ENCODE measurements around the gene TXNIP. TPM values are rescaled to one million over a fixed set of nuclear protein-coding genes. Genes with fewer than 3 reads are reported as not detected.

TXNIP gene
- total and polyA plus RNA-seq, 2 of the 4 experiments (the other 2 are of a cell fraction): 36.4 to 77.2 TPM

GRCh38 chr1:146031476-146031875 is 35.1 kb upstream of the TXNIP start:
- Histone ChIP-seq H3K18ac (ENCODE audit: low read depth, low read length) (no peak overlapping the region), H3K4me3 (ENCODE audit: insufficient read depth, low read depth, low read length) (no peak overlapping the region), H2AFZ (replicated peaks; ENCODE audit: low read length, poor library complexity) (no peak overlapping the region), H3K56ac (ENCODE audit: extremely low read depth, insufficient read depth, low read length) (no peak overlapping the region), H2BK5ac (ENCODE audit: low read depth, low read length, poor library complexity, severe bottlenecking) (no peak overlapping the region), H3K36me3 (ENCODE audit: control insufficient read depth, insufficient read depth, low read length) (no peaks in the 10 kb centered on the region), H2AK9ac (replicated peaks; ENCODE audit: low read depth, low read length, poor library complexity) (no peak overlapping the region), H3K27ac (ENCODE audit: insufficient read depth, low read length) (no peak overlapping the region), H3K23ac (ENCODE audit: low read depth, low read length) (no peak overlapping the region), H3K4ac (ENCODE audit: low read depth, low read length) (no peak overlapping the region), H2BK15ac (ENCODE audit: low read depth, low read length) (no peak overlapping the region), H3K79me1 (ENCODE audit: low read depth in 1 of 2, low read length in 2 of 2) (no peaks in the 10 kb centered on the region), H4K20me1 (ENCODE audit: insufficient read depth, low read length) (peaks cover 3% of the 10 kb centered on the region; the same call in 1 of the 2 replicates), H2BK20ac (ENCODE audit: low read depth, low read length) (no peak overlapping the region), H3K9me3 (ENCODE audit: control insufficient read depth, insufficient read depth, low read length) (no peaks in the 10 kb centered on the region), H4K91ac (ENCODE audit: insufficient read depth, low read depth, low read length) (no peak overlapping the region), H4K5ac (ENCODE audit: low read depth, low read length) (no peak overlapping the region), H3K27me3 (ENCODE audit: control insufficient read depth, insufficient read depth, low read length) (no peaks in the 10 kb centered on the region), H3K9ac (ENCODE audit: low read depth, low read length) (no peak overlapping the region), H2BK120ac (ENCODE audit: low read depth, low read length) (no peak overlapping the region), H3K4me1 (ENCODE audit: control insufficient read depth, insufficient read depth, low read length) (no peaks in the 10 kb centered on the region), H2AK5ac (ENCODE audit: low read depth, low read length) (no peak overlapping the region), H3K14ac (replicated peaks; ENCODE audit: low read depth, low read length) (no peak overlapping the region), H4K8ac (ENCODE audit: low read depth in 2 of 2, low read length in 2 of 2) (no peak overlapping the region), H3K9me1 (ENCODE audit: insufficient read depth, low read length) (peaks cover 3% of the 10 kb centered on the region; the same call in 1 of the 2 replicates), H3K4me2 (ENCODE audit: low read depth, low read length) (no peak overlapping the region)
- POLR2A ChIA-PET (ENCODE audit: unreplicated experiment): interaction anchor here (0.7 kb wide), 1 partner anchor 52 kb away, joined by 3 read pairs; no protein-coding TSS in a partner anchor
- no peak for TF ChIP-seq NFE2L2 (IDR thresholded peaks at IDR 0.05; ENCODE audit: low read depth, low read length)
- no peak for TF ChIP-seq BHLHE40 (IDR thresholded peaks at IDR 0.05; ENCODE audit: low read depth, low read length)
- TF ChIP-seq CHD1 (IDR thresholded peaks at IDR 0.05; ENCODE audit: low read depth, low read length): no peak
- TF ChIP-seq SMC3 (IDR thresholded peaks at IDR 0.05; ENCODE audit: low read depth, low read length): no peak
- TF ChIP-seq MAZ (IDR thresholded peaks at IDR 0.05; ENCODE audit: borderline replicate concordance, low read depth, low read length): no peak
- TF ChIP-seq MAFK (IDR thresholded peaks at IDR 0.05; ENCODE audit: low read depth, low read length): no peak
- no peak for TF ChIP-seq USF2 (IDR thresholded peaks at IDR 0.05; ENCODE audit: low read depth, low read length)
- no peak for TF ChIP-seq RCOR1 (IDR thresholded peaks at IDR 0.05; ENCODE audit: insufficient replicate concordance, low read length)
- TF ChIP-seq RFX5 (IDR thresholded peaks at IDR 0.05; ENCODE audit: low read depth, low read length): no peak
- TF ChIP-seq MXI1 (IDR thresholded peaks at IDR 0.05; ENCODE audit: borderline replicate concordance, low read depth, low read length): no peak
- TF ChIP-seq CTCF (conservative IDR thresholded peaks at IDR 0.05; ENCODE audit: low read depth, low read length): no peak
- TF ChIP-seq POLR2A (IDR thresholded peaks at IDR 0.05; ENCODE audit: low read depth, low read length): no peak
- TF ChIP-seq CEBPB (IDR thresholded peaks at IDR 0.05; ENCODE audit: low read depth, low read length): no peak
- no peak for TF ChIP-seq RAD21 (IDR thresholded peaks at IDR 0.05; ENCODE audit: low read length)
- TF ChIP-seq FOS (IDR thresholded peaks at IDR 0.05; ENCODE audit: low read depth, low read length): no peak
- no peak for TF ChIP-seq ELK1 (IDR thresholded peaks at IDR 0.05; ENCODE audit: borderline replicate concordance, low read depth, low read length)
- no TSS peak for BruUV-seq (replicated peaks)
- CTCF ChIA-PET: interaction anchor here (0.5 to 1.6 kb wide), 2 partner anchors 15 to 86 kb away, joined by 3 to 6 read pairs; no protein-coding TSS in a partner anchor
- dilution Hi-C loops (cut with HindIII; ENCODE audit: low sequenced_read_pairs, unreplicated experiment) (no loop called here), intact Hi-C loops (cut with micrococcal nuclease) (no loop called here), in situ Hi-C loops (cut with MboI; ENCODE audit: low sequenced_read_pairs) (no loop called here)
- ATAC-seq (ENCODE audit: low read depth) (no peak), DNase-seq (no peak)
